ENCODE data around the gene C9orf72.
"Not testable (repeated sequence)": the region's sequence is repeated elsewhere in the genome, so short reads cannot be mapped to it uniquely, and the experiment has no call there.

Gene C9orf72

GRCh38 chr9:27510780-27511179 lies 62.5 kb downstream of the C9orf72 start:
- DNase-seq, result no peak

- DNase-seq, result no peak
Observed at GRCh38 chr9:27506981-27507380, 66.3 kb downstream of the C9orf72 start.

- DNase-seq, result no peak
Observed at GRCh38 chr9:27505744-27506161, 67.5 kb downstream of the C9orf72 start.

- DNase-seq, result no peak
Observed at GRCh38 chr9:27504259-27504658, 69.0 kb downstream of the C9orf72 start.

- no peak for DNase-seq
Observed at GRCh38 chr9:27503623-27504022, 69.7 kb downstream of the C9orf72 start.

GRCh38 chr9:27500902-27501301 lies 72.4 kb downstream of the C9orf72 start:
- DNase-seq, result not testable (repeated sequence)

- DNase-seq, result no peak
Observed at GRCh38 chr9:27499451-27499850, 73.8 kb downstream of the C9orf72 start.

GRCh38 chr9:27497883-27498417 lies 75.3 kb downstream of the C9orf72 start:
- DNase-seq, result no peak

Data from NCI-H1048 (cell line).